Heart left ventricle (tissue), 13 donors: ENCODE results near the gene RHCG.

ENCODE experiments used
- POLR2A ChIP-seq, 2 donors: fragments of 450-650 bp; IDR thresholded peaks; one replicate each; pipeline ENCODE4 v1.6.1; 2017; ENCODE audit warnings: antibody characterized with exemption in 2 of 2, mild to moderate bottlenecking in 2 of 2, moderate library complexity in 2 of 2
- TF ChIP-seq, protein P1 (sequence below), 12 donors: fragments of 200-600 bp; sonication (generic) in 4 of 12; IDR thresholded peaks; one replicate each; pipeline versions ENCODE4 v1.5.0 to v1.8.0; 2018 to 2022; ENCODE audit warnings: antibody characterized with exemption in 12 of 12, mild to moderate bottlenecking in 5 of 12
- donor health status: ischemic (EF 13 %, LVEDD 7.1; RV severe dilation, severe dysfunction).
- donor health status: DM: no; HTN: yes; CAD: no.
- donor health status: DM: no; HTN: no; CAD: no.
- donor health status: ischemic (EF 25% LVEDD 6.9; RV normal size, moderate dysfunction).
- donor health status: ischemic (EF 25% LVEDD 5.7; RV mildly dilated, moderate dysfunction).
- donor health status: ischemic (EF 35%, LVEDD 5.7; RV mildly dilated, moderate dysfunction).
- donor health status: nonischemic (EF 11% LVEDD 7.7; RV severe dilation, severe dysfunction).
- donor health status: DM: yes; HTN: yes; CAD: no.
- donor health status: PGD.
- donor health status: ischemic (EF 29% LVEDD 5.4; RV normal size, mild dysfunction).
- donor health status: nonischemic (EF 23%, LVEDD 6.1; RV moderate dilation, normal function).

- TF ChIP-seq, protein P1, sequence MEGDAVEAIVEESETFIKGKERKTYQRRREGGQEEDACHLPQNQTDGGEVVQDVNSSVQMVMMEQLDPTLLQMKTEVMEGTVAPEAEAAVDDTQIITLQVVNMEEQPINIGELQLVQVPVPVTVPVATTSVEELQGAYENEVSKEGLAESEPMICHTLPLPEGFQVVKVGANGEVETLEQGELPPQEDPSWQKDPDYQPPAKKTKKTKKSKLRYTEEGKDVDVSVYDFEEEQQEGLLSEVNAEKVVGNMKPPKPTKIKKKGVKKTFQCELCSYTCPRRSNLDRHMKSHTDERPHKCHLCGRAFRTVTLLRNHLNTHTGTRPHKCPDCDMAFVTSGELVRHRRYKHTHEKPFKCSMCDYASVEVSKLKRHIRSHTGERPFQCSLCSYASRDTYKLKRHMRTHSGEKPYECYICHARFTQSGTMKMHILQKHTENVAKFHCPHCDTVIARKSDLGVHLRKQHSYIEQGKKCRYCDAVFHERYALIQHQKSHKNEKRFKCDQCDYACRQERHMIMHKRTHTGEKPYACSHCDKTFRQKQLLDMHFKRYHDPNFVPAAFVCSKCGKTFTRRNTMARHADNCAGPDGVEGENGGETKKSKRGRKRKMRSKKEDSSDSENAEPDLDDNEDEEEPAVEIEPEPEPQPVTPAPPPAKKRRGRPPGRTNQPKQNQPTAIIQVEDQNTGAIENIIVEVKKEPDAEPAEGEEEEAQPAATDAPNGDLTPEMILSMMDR (IDR thresholded peaks at IDR 0.05), result no peak
- no peak for TF ChIP-seq POLR2A (IDR thresholded peaks at IDR 0.05)
These were observed 48.7 kb downstream of the RHCG start for GRCh38 chr15:89447676-89448075.
